ENCODE results near the gene MARCHF6.
"Not testable (repeated sequence)": the region's sequence is repeated elsewhere in the genome, so short reads cannot be mapped to it uniquely, and the experiment has no call there.

The MARCHF6 gene

GRCh38 chr5:10337986-10338385 is 15.5 kb upstream of the MARCHF6 start:
- Histone ChIP-seq H3K27ac (ENCODE audit: low read depth, low read length) (no peak overlapping the region), H3K9ac (ENCODE audit: low read length) (no peak overlapping the region), H3K27me3 (ENCODE audit: control insufficient read depth, insufficient read depth, low read length) (peaks cover 32% of the 10 kb centered on the region), H3K9me3 (ENCODE audit: control insufficient read depth, insufficient read depth, low read depth, low read length) (no peaks in the 10 kb centered on the region), H3K36me3 (ENCODE audit: control insufficient read depth, insufficient read depth, low read length) (no peaks in the 10 kb centered on the region), H3K4me1 (ENCODE audit: control insufficient read depth, insufficient read depth, low read length) (peaks cover 13% of the 10 kb centered on the region; the same call in 1 of the 2 replicates), H3K4me3 (ENCODE audit: low read depth, low read length) (no peak overlapping the region)

GRCh38 chr5:10338686-10339057 is 14.8 kb upstream of the MARCHF6 start:
- H3K9ac ChIP-seq (ENCODE audit: low read length) = no peak overlapping the region
- H3K4me3 ChIP-seq (ENCODE audit: low read depth, low read length) = no peak overlapping the region
- no peak overlapping the region for H3K27ac ChIP-seq (ENCODE audit: low read depth, low read length)
- no peaks in the 10 kb centered on the region for H3K36me3 ChIP-seq (ENCODE audit: control insufficient read depth, insufficient read depth, low read length)
- H3K9me3 ChIP-seq (ENCODE audit: control insufficient read depth, insufficient read depth, low read depth, low read length) = no peaks in the 10 kb centered on the region
- peaks cover 13% of the 10 kb centered on the region; the same call in 1 of the 2 replicates for H3K4me1 ChIP-seq (ENCODE audit: control insufficient read depth, insufficient read depth, low read length)
- peaks cover 25% of the 10 kb centered on the region for H3K27me3 ChIP-seq (ENCODE audit: control insufficient read depth, insufficient read depth, low read length)

- no peak overlapping the region for H3K4me3 ChIP-seq (ENCODE audit: low read depth, low read length)
- no peak overlapping the region for H3K9ac ChIP-seq (ENCODE audit: low read length)
- peaks cover 13% of the 10 kb centered on the region; the same call in 1 of the 2 replicates for H3K4me1 ChIP-seq (ENCODE audit: control insufficient read depth, insufficient read depth, low read length)
- no peaks in the 10 kb centered on the region for H3K36me3 ChIP-seq (ENCODE audit: control insufficient read depth, insufficient read depth, low read length)
- H3K9me3 ChIP-seq (ENCODE audit: control insufficient read depth, insufficient read depth, low read depth, low read length) = no peaks in the 10 kb centered on the region
- peaks cover 19% of the 10 kb centered on the region for H3K27me3 ChIP-seq (ENCODE audit: control insufficient read depth, insufficient read depth, low read length)
- no peak overlapping the region for H3K27ac ChIP-seq (ENCODE audit: low read depth, low read length)
Measured at GRCh38 chr5:10339058-10339811, 14.3 kb upstream of the MARCHF6 start.

- Histone ChIP-seq H3K27me3 (ENCODE audit: control insufficient read depth, insufficient read depth, low read length) (peaks cover 12% of the 10 kb centered on the region), H3K4me1 (ENCODE audit: control insufficient read depth, insufficient read depth, low read length) (peaks cover 13% of the 10 kb centered on the region; the same call in 1 of the 2 replicates), H3K27ac (ENCODE audit: low read depth, low read length) (no peak overlapping the region), H3K9ac (ENCODE audit: low read length) (no peak overlapping the region), H3K4me3 (ENCODE audit: low read depth, low read length) (no peak overlapping the region), H3K9me3 (ENCODE audit: control insufficient read depth, insufficient read depth, low read depth, low read length) (no peaks in the 10 kb centered on the region), H3K36me3 (ENCODE audit: control insufficient read depth, insufficient read depth, low read length) (no peaks in the 10 kb centered on the region)
Measured at GRCh38 chr5:10339958-10340357, 13.5 kb upstream of the MARCHF6 start.

- Histone ChIP-seq H3K36me3 (ENCODE audit: control insufficient read depth, insufficient read depth, low read length) (no peaks in the 10 kb centered on the region), H3K9me3 (ENCODE audit: control insufficient read depth, insufficient read depth, low read depth, low read length) (no peaks in the 10 kb centered on the region), H3K27ac (ENCODE audit: low read depth, low read length) (no peak overlapping the region), H3K9ac (ENCODE audit: low read length) (no peak overlapping the region), H3K4me1 (ENCODE audit: control insufficient read depth, insufficient read depth, low read length) (peaks cover 13% of the 10 kb centered on the region; the same call in 1 of the 2 replicates), H3K4me3 (ENCODE audit: low read depth, low read length) (no peak overlapping the region), H3K27me3 (ENCODE audit: control insufficient read depth, insufficient read depth, low read length) (no peaks in the 10 kb centered on the region)
Measured at GRCh38 chr5:10343486-10343885, 10.0 kb upstream of the MARCHF6 start.

GRCh38 chr5:10344461-10345106 is 8.9 kb upstream of the MARCHF6 start:
- H3K9ac ChIP-seq (ENCODE audit: low read length); H3K27me3 ChIP-seq (ENCODE audit: control insufficient read depth, insufficient read depth, low read length); H3K36me3 ChIP-seq (ENCODE audit: control insufficient read depth, insufficient read depth, low read length); H3K4me1 ChIP-seq (ENCODE audit: control insufficient read depth, insufficient read depth, low read length); H3K27ac ChIP-seq (ENCODE audit: low read depth, low read length); H3K4me3 ChIP-seq (ENCODE audit: low read depth, low read length); H3K9me3 ChIP-seq (ENCODE audit: control insufficient read depth, insufficient read depth, low read depth, low read length): not testable (repeated sequence)

GRCh38 chr5:10348258-10348657 is 5.2 kb upstream of the MARCHF6 start:
- Histone ChIP-seq H3K9ac (ENCODE audit: low read length) (no peak overlapping the region), H3K4me3 (ENCODE audit: low read depth, low read length) (no peak overlapping the region), H3K36me3 (ENCODE audit: control insufficient read depth, insufficient read depth, low read length) (no peaks in the 10 kb centered on the region), H3K27ac (ENCODE audit: low read depth, low read length) (no peak overlapping the region), H3K4me1 (ENCODE audit: control insufficient read depth, insufficient read depth, low read length) (peaks cover 12% of the 10 kb centered on the region), H3K9me3 (ENCODE audit: control insufficient read depth, insufficient read depth, low read depth, low read length) (no peaks in the 10 kb centered on the region), H3K27me3 (ENCODE audit: control insufficient read depth, insufficient read depth, low read length) (no peaks in the 10 kb centered on the region)

- H3K4me3 ChIP-seq (ENCODE audit: low read depth, low read length) = peak overlapping the region; percentile 86; the same call in 1 of the 2 replicates
- H3K27me3 ChIP-seq (ENCODE audit: control insufficient read depth, insufficient read depth, low read length) = no peaks in the 10 kb centered on the region
- no peak overlapping the region for H3K9ac ChIP-seq (ENCODE audit: low read length)
- H3K9me3 ChIP-seq (ENCODE audit: control insufficient read depth, insufficient read depth, low read depth, low read length) = no peaks in the 10 kb centered on the region
- H3K27ac ChIP-seq (ENCODE audit: low read depth, low read length) = no peak overlapping the region
- H3K36me3 ChIP-seq (ENCODE audit: control insufficient read depth, insufficient read depth, low read length) = no peaks in the 10 kb centered on the region
- peaks cover 12% of the 10 kb centered on the region for H3K4me1 ChIP-seq (ENCODE audit: control insufficient read depth, insufficient read depth, low read length)
Measured at GRCh38 chr5:10351199-10351905, 2.1 kb upstream of the MARCHF6 start.

- H3K9me3 ChIP-seq (ENCODE audit: control insufficient read depth, insufficient read depth, low read depth, low read length) = no peaks in the 10 kb centered on the region
- H3K27ac ChIP-seq (ENCODE audit: low read depth, low read length) = no peak overlapping the region
- H3K27me3 ChIP-seq (ENCODE audit: control insufficient read depth, insufficient read depth, low read length) = no peaks in the 10 kb centered on the region
- peaks cover 12% of the 10 kb centered on the region for H3K4me1 ChIP-seq (ENCODE audit: control insufficient read depth, insufficient read depth, low read length)
- no peaks in the 10 kb centered on the region for H3K36me3 ChIP-seq (ENCODE audit: control insufficient read depth, insufficient read depth, low read length)
- peak overlapping the region; percentile 86 for H3K4me3 ChIP-seq (ENCODE audit: low read depth, low read length)
- H3K9ac ChIP-seq (ENCODE audit: low read length) = no peak overlapping the region
Measured at GRCh38 chr5:10351919-10352318, 1.6 kb upstream of the MARCHF6 start.

- Histone ChIP-seq H3K36me3 (ENCODE audit: control insufficient read depth, insufficient read depth, low read length) (no peaks in the 10 kb centered on the region), H3K4me3 (ENCODE audit: low read depth, low read length) (peak overlapping the region; percentile 86), H3K27me3 (ENCODE audit: control insufficient read depth, insufficient read depth, low read length) (no peaks in the 10 kb centered on the region), H3K27ac (ENCODE audit: low read depth, low read length) (peak overlapping the region; percentile 96), H3K4me1 (ENCODE audit: control insufficient read depth, insufficient read depth, low read length) (peaks cover 14% of the 10 kb centered on the region), H3K9ac (ENCODE audit: low read length) (peak overlapping the region; percentile 80), H3K9me3 (ENCODE audit: control insufficient read depth, insufficient read depth, low read depth, low read length) (no peaks in the 10 kb centered on the region)
Measured at GRCh38 chr5:10352430-10353240, 860 bp upstream of the MARCHF6 start.

Measured in HUES6 (cell line).